ENCODE results near the gene ZNF83. TPM values are rescaled to one million over a fixed set of nuclear protein-coding genes. Genes with fewer than 3 reads are reported as not detected.
A peak's percentile ranks its signal among the peaks of the same experiment; 100 is the strongest.
"Not testable (repeated sequence)": the region's sequence is repeated elsewhere in the genome, so short reads cannot be mapped to it uniquely, and the experiment has no call there.

ZNF83 gene
- total RNA-seq, 2 donors from 2014 or later = 16.6 to 24.4 TPM

DNA sequence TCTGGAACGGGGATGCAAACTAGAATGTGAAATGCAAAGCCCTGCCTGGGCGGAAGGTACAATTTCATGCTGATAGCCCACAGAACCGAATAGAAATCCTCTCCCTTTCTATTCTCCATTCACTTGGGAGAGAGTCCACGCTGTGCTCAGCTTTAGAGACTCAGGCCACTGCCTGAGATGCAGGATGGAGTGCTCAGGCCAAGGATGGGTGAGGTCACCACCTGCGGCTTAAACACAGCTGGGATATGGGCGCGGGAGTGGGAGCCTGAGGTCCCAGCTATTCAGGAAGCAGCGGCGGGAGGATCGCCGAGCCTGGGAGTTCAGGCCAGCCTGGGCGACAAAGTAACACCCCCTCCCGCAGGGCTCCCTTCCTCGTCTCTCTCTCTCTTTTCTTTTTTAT, 446 bp upstream of the ZNF83 start:
- Histone ChIP-seq H3K9me3 (no peaks in the 10 kb centered on the region), H3K36me3 (no peaks in the 10 kb centered on the region), H3K27ac (peak overlapping the region; percentile 42 to 79), H3K27me3 (no peaks in the 10 kb centered on the region), H3K4me3 (peak overlapping the region; percentile 78 to 80), H3K4me1 (peaks cover 0 to 16% of the 10 kb centered on the region in 2 donors)
- peak; percentile 59 for DNase-seq (ENCODE audit: low spot score)
- TF ChIP-seq, protein P1, sequence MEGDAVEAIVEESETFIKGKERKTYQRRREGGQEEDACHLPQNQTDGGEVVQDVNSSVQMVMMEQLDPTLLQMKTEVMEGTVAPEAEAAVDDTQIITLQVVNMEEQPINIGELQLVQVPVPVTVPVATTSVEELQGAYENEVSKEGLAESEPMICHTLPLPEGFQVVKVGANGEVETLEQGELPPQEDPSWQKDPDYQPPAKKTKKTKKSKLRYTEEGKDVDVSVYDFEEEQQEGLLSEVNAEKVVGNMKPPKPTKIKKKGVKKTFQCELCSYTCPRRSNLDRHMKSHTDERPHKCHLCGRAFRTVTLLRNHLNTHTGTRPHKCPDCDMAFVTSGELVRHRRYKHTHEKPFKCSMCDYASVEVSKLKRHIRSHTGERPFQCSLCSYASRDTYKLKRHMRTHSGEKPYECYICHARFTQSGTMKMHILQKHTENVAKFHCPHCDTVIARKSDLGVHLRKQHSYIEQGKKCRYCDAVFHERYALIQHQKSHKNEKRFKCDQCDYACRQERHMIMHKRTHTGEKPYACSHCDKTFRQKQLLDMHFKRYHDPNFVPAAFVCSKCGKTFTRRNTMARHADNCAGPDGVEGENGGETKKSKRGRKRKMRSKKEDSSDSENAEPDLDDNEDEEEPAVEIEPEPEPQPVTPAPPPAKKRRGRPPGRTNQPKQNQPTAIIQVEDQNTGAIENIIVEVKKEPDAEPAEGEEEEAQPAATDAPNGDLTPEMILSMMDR (IDR thresholded peaks at IDR 0.05) = no peak

GRCh38 chr19:52635786-52636570, 2.2 kb downstream of the ZNF83 start:
- Histone ChIP-seq H3K27me3 (no peaks in the 10 kb centered on the region), H3K36me3 (no peaks in the 10 kb centered on the region), H3K9me3 (no peaks in the 10 kb centered on the region), H3K27ac (no peak overlapping the region), H3K4me3 (no peak overlapping the region), H3K4me1 (peaks cover 0 to 16% of the 10 kb centered on the region in 2 donors)
- DNase-seq (ENCODE audit: low spot score) = no peak
- TF ChIP-seq, protein P1 (IDR thresholded peaks at IDR 0.05) = no peak

DNA sequence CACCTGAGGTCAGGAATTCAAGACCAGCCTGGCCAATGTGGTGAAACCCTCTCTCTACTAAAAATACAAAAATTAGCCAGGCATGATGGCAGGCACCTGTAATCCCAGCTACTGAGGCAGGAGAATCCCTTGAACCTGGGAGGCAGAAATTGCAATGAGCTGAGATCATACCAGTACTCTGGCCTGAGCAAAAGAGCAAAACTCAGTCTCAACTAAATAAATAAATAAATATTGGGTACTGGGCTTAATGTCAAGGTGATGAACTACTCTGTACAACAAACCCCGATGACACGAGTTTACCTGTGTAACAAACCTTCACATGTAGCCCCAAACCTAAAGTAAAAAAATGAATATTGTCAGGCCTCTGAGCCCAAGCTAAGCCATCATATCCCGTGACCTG, 10.7 kb downstream of the ZNF83 start:
- not testable (repeated sequence) for H3K27ac ChIP-seq; H3K9me3 ChIP-seq; H3K36me3 ChIP-seq; H3K4me3 ChIP-seq; H3K4me1 ChIP-seq; DNase-seq (ENCODE audit: low spot score); H3K27me3 ChIP-seq

DNA sequence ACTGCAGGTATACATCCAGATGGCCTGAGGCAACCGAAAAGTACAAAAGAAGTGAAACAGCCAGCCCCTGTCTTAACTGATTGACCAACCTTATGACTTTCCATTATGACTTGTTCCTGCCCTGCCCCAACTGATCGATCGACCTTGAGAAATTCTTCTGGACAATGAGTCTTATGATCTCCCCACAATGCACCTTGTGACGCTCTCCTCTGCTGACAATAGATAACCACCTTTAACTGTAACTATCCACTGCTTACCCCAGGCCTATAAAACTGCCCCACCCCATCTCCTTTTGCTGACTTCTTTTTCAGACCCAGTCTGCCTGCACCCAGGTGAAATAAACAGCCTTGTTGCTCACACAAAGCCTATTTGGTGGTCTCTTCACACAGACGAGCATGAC, 11.2 kb downstream of the ZNF83 start:
- Histone ChIP-seq H3K36me3 (peaks cover 6% of the 10 kb centered on the region), H3K27me3 (no peaks in the 10 kb centered on the region), H3K4me1 (no peaks in the 10 kb centered on the region), H3K4me3 (no peak overlapping the region), H3K9me3 (no peaks in the 10 kb centered on the region), H3K27ac (no peak overlapping the region)
- DNase-seq (ENCODE audit: low spot score) = no peak
- TF ChIP-seq, protein P1 (IDR thresholded peaks at IDR 0.05) = no peak

GRCh38 chr19:52622261-52622660, 15.9 kb downstream of the ZNF83 start:
- H3K4me3 ChIP-seq = no peak overlapping the region
- TF ChIP-seq, protein P1 (IDR thresholded peaks at IDR 0.05) = no peak
- no peak overlapping the region for H3K27ac ChIP-seq
- no peaks in the 10 kb centered on the region for H3K27me3 ChIP-seq
- peaks cover 23% of the 10 kb centered on the region for H3K36me3 ChIP-seq
- DNase-seq (ENCODE audit: low spot score) = no peak
- no peaks in the 10 kb centered on the region for H3K9me3 ChIP-seq
- H3K4me1 ChIP-seq = no peaks in the 10 kb centered on the region

DNA sequence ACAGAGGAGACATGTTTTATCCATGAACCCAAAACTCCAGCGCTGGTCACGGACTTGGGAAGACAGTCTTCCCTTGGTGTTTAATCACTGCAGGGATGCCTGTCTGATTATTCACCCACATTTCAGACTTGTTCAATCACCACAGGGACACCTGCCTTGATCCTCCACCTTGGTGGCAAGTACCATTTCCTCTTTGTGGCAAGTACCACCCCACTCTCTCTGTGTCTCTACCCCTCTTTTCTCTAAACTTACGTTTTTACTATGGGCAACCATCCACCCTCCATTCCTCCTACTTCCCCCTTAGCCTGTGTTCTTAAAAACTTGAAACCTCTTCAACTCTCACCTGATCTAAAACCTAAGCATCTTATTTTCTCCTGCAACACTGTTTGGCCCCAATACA, 16.8 kb downstream of the ZNF83 start:
- no peaks in the 10 kb centered on the region for H3K9me3 ChIP-seq

More for the DNA sequence above, 16.8 kb downstream of the ZNF83 start:
- no peaks in the 10 kb centered on the region for H3K4me1 ChIP-seq
- no peak overlapping the region for H3K4me3 ChIP-seq
- H3K36me3 ChIP-seq = peaks cover 30% of the 10 kb centered on the region
- DNase-seq (ENCODE audit: low spot score) = no peak
- TF ChIP-seq, protein P1 (IDR thresholded peaks at IDR 0.05) = no peak
- H3K27me3 ChIP-seq = no peaks in the 10 kb centered on the region
- no peak overlapping the region for H3K27ac ChIP-seq

All from right atrium auricular region (tissue), 2 donors.